SU-DHL-6 (cell line): Measurements from ENCODE around the gene REXO2.

Source experiments
- EZH2phosphoT487 ChIP-seq: fragments of 200-600 bp; sonication (generic), shearing (Covaris generic); conservative IDR thresholded peaks from 2 replicates; pipeline ENCODE4 v1.6.1; 2018; ENCODE audit warnings: mild to moderate bottlenecking, antibody characterized with exemption, low read length, moderate library complexity, mixed read lengths
- TF ChIP-seq, protein P1 (sequence below): fragments of 200-600 bp; sonication (generic); IDR thresholded peaks from one replicate; pipeline ENCODE4 v1.5.1; 2017; ENCODE audit warnings: antibody characterized with exemption, mild to moderate bottlenecking, low read length, moderate library complexity; ENCODE audit not compliant: insufficient read depth, poor library complexity, severe bottlenecking

DNA sequence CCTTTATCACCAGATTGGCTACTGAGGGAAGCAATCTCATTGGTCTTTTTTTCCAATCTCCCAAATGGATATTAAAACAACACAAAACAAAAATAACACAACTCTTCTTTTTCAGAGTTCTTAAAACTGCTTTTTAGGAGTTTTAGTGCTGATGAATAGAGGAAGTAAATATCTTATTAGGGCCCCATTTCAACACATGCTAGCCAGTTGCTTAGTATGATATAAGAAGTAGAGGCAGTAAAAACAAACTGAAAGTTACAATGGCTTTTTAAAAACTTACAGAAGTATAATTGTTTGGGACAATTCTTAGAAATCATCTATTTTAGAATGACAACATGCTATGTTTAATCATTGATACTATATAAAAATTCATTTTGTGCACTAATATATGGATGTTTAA is 42.4 kb upstream of the REXO2 start:
- TF ChIP-seq, protein P1, sequence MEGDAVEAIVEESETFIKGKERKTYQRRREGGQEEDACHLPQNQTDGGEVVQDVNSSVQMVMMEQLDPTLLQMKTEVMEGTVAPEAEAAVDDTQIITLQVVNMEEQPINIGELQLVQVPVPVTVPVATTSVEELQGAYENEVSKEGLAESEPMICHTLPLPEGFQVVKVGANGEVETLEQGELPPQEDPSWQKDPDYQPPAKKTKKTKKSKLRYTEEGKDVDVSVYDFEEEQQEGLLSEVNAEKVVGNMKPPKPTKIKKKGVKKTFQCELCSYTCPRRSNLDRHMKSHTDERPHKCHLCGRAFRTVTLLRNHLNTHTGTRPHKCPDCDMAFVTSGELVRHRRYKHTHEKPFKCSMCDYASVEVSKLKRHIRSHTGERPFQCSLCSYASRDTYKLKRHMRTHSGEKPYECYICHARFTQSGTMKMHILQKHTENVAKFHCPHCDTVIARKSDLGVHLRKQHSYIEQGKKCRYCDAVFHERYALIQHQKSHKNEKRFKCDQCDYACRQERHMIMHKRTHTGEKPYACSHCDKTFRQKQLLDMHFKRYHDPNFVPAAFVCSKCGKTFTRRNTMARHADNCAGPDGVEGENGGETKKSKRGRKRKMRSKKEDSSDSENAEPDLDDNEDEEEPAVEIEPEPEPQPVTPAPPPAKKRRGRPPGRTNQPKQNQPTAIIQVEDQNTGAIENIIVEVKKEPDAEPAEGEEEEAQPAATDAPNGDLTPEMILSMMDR, result no peak
- TF ChIP-seq EZH2phosphoT487, result no peak
